Measurements from ENCODE around the gene TNS3. TPM values are rescaled to one million over a fixed set of nuclear protein-coding genes. Genes with fewer than 3 reads are reported as not detected.

Gene TNS3
- total and polyA plus RNA-seq, 9 of the 15 experiments (the other 6 are each of a cell fraction or from before 2014, with no cell fraction given) = 0.20 TPM; not detected in 8

- no peak for TF ChIP-seq PATZ1 (CRISPR knock-in tag; IDR thresholded peaks at IDR 0.05; ENCODE audit: borderline replicate concordance)
- TF ChIP-seq ZNF655 (CRISPR knock-in tag; IDR thresholded peaks at IDR 0.05) = no peak
- no peak for TF ChIP-seq CUX1 (CRISPR knock-in tag; IDR thresholded peaks at IDR 0.05)
- TF ChIP-seq E2F6 (IDR thresholded peaks at IDR 0.05; ENCODE audit: borderline replicate concordance in 1 of 2, extremely low read depth in 1 of 2, insufficient read depth in 1 of 2, insufficient read length in 1 of 2, low read depth in 1 of 2, low read length in 1 of 2, poor library complexity in 1 of 2, severe bottlenecking in 1 of 2) = no peak
- TF ChIP-seq ETV1 (tag; conservative IDR thresholded peaks at IDR 0.05; ENCODE audit: low read depth) = peak; percentile 74
- peak; percentile 41; the same call in 1 of the 2 replicates for TF ChIP-seq REST (IDR thresholded peaks at IDR 0.05; ENCODE audit: borderline replicate concordance)
- no peak for TF ChIP-seq REST (CRISPR knock-in tag; IDR thresholded peaks at IDR 0.05; ENCODE audit: low read depth)
Observed at GRCh38 chr7:47435889-47436312, 146.0 kb downstream of the TNS3 start (continued).
